SK-N-MC (cell line): ENCODE measurements around the gene KCTD17.

Experiments
- DNase-seq: peaks from one replicate; pipeline ENCODE4 v3.0.0-alpha.2; 2011; ENCODE audit warnings: low read depth, low spot score
- H3K27ac ChIP-seq: fragments of 200-600 bp; sonication (generic); 2 replicates; pipeline ENCODE4 v1.5.1; 2016; ENCODE audit warnings: mixed run types
- H3K36me3 ChIP-seq: fragments of 200-600 bp; sonication (generic); 2 replicates; pipeline ENCODE4 v1.6.1; 2017; ENCODE audit warnings: antibody characterized with exemption, low read length, mixed read lengths; ENCODE audit not compliant: insufficient read depth
- H3K4me3 ChIP-seq: fragments of 200-600 bp; sonication (generic); 2 replicates; pipeline ENCODE4 v1.5.1; 2016
- H3K9ac ChIP-seq: fragments of 200-600 bp; sonication (generic); 2 replicates; pipeline ENCODE4 v1.8.0; 2017; ENCODE audit warnings: mixed run types, mixed read lengths; ENCODE audit not compliant: insufficient read length
- H3K9me3 ChIP-seq: fragments of 200-600 bp; sonication (generic); 2 replicates; pipeline ENCODE4 v1.6.1; 2017; ENCODE audit warnings: low read depth, mild to moderate bottlenecking, antibody characterized with exemption, low read length, moderate library complexity, mixed read lengths
- EZH2 ChIP-seq: fragments of 200-600 bp; sonication (generic); IDR thresholded peaks from one replicate; pipeline ENCODE4 v1.6.1; 2017; ENCODE audit warnings: antibody characterized with exemption
- FOXP2 ChIP-seq: optimal IDR thresholded peaks from 2 replicates; pipeline ENCODE3; 2011; ENCODE audit warnings: mild to moderate bottlenecking, moderate library complexity; ENCODE audit not compliant: insufficient read depth; ENCODE audit errors: extremely low read length, control extremely low read depth
- POLR2AphosphoS5 ChIP-seq: IDR thresholded peaks from 2 replicates; pipeline ENCODE4 v1.6.1; 2012; ENCODE audit warnings: mild to moderate bottlenecking, low read depth, low read length, borderline replicate concordance

KCTD17 gene

DNA sequence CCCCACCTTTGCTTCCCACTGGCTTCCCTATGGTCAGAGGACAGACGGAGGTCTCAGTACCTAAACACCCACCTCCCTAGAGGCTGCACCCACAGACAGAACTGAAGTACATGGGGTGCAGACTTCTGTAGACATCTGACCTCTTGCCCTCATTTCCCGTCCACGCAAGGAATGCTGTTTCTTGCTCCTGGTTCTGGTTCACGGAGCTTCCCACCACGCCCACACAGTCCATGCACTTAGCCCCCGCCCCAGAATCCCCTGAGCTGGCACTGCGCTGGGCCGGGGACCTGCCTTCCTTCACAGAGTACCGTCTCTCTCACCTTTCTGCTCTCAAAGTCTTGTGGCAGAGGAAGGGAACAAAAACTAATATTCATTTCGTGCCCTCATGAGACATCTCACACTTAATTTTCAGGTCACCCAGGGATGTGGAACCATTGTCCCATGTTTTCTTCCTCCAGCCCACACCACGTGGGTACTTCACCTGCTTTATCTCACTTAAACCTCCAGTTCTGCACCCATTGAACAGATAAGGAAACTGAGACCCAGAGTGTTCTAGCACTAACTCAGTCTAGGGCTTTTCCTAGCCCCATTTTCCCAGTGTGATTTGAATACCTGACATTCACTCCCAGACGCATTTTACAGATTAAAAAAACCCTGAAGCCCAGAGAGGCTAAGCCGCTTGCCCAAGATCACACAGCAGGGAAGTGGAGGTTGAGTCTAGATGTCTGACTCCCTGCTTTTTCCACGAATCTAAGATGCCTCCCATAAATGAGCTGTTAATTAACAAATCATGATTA, 52.3 kb downstream of the KCTD17 start:
- no peak for DNase-seq
- TF ChIP-seq FOXP2 (no peak), POLR2AphosphoS5 (no peak), EZH2 (no peak)
- H3K9ac ChIP-seq: no peak overlapping the region
- no peaks in the 10 kb centered on the region for H3K9me3 ChIP-seq
- no peak overlapping the region for H3K27ac ChIP-seq
- no peak overlapping the region for H3K4me3 ChIP-seq
- H3K36me3 ChIP-seq: no peaks in the 10 kb centered on the region

- Histone ChIP-seq H3K4me3 (no peak overlapping the region), H3K36me3 (no peaks in the 10 kb centered on the region), H3K9ac (no peak overlapping the region), H3K27ac (no peak overlapping the region), H3K9me3 (no peaks in the 10 kb centered on the region)
- TF ChIP-seq FOXP2: no peak
- TF ChIP-seq POLR2AphosphoS5: no peak
- no peak for TF ChIP-seq EZH2
- DNase-seq: no peak
Observed at GRCh38 chr22:37105154-37105553, 53.6 kb downstream of the KCTD17 start.

GRCh38 chr22:37105990-37106389, 54.4 kb downstream of the KCTD17 start:
- no peak overlapping the region for H3K9ac ChIP-seq
- H3K27ac ChIP-seq: no peak overlapping the region
- TF ChIP-seq POLR2AphosphoS5 (no peak), EZH2 (no peak)
- no peak overlapping the region for H3K4me3 ChIP-seq
- no peak for DNase-seq
- no peaks in the 10 kb centered on the region for H3K9me3 ChIP-seq
- H3K36me3 ChIP-seq: no peaks in the 10 kb centered on the region

DNA sequence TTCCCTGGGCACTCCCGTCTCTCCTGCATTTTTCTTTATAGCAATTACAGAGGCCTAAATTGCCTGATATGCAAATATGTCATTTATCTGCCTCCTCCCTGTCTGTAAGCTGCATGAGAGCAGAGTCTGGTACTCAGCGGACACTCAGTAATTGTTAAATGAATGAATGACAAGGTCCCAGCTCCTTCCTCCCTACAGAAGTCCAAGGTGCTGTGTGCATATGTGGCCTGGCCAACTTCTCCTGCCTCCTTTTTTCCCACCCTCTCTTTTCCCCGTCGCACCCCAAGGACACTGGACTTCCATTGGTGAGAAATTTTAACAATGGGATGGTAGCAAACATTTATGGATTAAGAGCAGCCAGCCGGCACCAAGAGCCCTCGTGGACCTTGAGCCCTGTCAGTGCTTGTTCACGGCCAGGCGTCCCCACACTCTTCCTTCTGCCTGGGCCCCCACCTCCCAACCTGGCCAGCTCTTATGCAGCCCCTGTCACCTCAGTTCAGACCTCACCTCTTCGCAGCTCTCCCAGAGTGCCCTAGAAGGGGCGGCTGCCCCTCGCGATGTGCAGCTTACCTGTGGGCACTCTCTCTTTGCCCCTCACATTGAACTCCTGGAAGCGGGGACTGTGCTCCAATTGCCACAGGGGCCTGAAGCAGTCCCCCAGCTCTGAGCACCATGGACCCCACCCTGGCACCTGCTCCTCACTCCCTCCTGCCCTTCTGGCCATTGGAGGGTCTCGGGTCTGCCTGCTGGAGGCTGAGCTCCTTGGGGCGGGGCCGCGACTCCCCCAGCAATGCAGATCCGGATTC, 56.5 kb downstream of the KCTD17 start:
- H3K9ac ChIP-seq: no peak overlapping the region
- no peaks in the 10 kb centered on the region for H3K9me3 ChIP-seq
- no peak for TF ChIP-seq POLR2AphosphoS5
- DNase-seq: no peak
- H3K4me3 ChIP-seq: no peak overlapping the region
- H3K27ac ChIP-seq: no peak overlapping the region
- H3K36me3 ChIP-seq: no peaks in the 10 kb centered on the region

DNA sequence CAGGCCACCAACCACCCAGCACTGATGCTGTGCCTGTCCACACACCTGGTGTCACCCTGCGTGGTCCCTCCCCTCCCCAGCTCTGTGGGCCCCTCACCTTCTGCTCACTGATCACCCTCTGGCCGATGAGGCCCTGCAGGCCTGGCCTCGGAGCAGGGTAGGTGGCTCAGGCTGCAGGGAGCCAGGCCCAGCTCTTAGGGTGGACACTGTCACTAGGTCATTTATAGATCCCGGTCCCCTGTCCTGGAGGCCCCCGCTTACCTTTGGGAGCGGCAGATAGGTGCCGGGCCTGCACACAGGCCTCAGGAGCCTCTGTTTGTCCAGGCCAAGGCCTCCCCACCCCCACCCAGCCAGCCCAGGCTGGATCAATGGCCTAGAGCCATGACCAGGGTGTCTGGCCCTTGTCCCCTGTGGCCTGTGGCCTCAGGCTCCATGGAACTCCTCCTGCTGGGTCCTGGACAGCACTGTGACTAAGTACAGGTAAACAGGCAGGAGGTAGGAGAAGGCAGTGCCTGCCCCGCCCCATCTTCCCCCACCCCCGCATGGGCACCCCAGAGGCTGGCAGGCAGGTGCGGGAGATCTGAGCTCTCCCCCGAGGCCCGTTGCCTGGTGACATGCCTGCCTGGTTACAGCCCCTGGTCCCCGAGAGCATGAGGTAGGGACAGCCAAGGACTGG, 57.8 kb downstream of the KCTD17 start, which contains the start of gene TMPRSS6:
TMPRSS6 (minus strand) TSS at position 472 of the 676 bp plus-strand sequence. CDS start 6,296 bp downstream, outside the sequence.
- Histone ChIP-seq H3K36me3 (no peaks in the 10 kb centered on the region), H3K4me3 (no peak within 1 kb of the TSS), H3K9me3 (no peaks in the 10 kb centered on the region), H3K9ac (no peak within 1 kb of the TSS), H3K27ac (no peak within 1 kb of the TSS)
- no peak for DNase-seq
- no peak for TF ChIP-seq EZH2
- TF ChIP-seq FOXP2: no peak
- no peak for TF ChIP-seq POLR2AphosphoS5

DNA sequence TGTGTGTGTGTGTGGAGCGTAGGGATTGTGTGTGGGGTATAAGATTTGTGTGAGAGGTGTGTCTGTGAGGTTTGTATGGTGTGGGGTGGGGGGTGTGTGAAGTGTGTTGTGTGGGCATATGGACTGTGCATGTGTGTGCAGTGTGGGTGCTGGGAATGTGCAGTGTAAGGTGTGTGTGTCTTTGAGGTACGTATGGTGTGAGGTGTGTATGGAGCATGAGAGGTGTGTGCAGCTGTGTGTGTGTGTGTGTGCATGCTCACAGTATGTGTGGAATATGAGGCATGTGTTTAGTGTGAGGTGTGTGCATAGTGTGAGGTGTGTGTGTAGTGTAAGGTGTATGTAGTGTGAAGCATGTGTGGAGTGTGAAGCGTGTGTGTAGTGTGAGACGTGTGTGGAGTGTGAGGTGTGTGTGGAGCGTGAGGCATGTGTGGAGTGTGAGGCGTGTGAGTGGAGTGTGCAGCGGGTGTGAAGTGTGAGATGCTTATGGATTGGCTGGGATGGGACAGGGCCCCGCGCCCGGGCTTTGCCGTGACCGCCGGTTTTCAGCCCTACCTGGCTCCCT, 59.7 kb downstream of the KCTD17 start:
- TF ChIP-seq EZH2: no peak
- TF ChIP-seq FOXP2: no peak
- TF ChIP-seq POLR2AphosphoS5: no peak
- Histone ChIP-seq H3K36me3 (no peaks in the 10 kb centered on the region), H3K4me3 (no peak overlapping the region), H3K27ac (no peak overlapping the region), H3K9me3 (no peaks in the 10 kb centered on the region), H3K9ac (no peak overlapping the region)
- no peak for DNase-seq

- TF ChIP-seq POLR2AphosphoS5 (no peak), EZH2 (no peak), FOXP2 (no peak)
- DNase-seq: no peak
- Histone ChIP-seq H3K9me3 (no peaks in the 10 kb centered on the region), H3K4me3 (no peak overlapping the region), H3K27ac (no peak overlapping the region), H3K36me3 (no peaks in the 10 kb centered on the region), H3K9ac (no peak overlapping the region)
Observed at GRCh38 chr22:37112084-37112728, 60.7 kb downstream of the KCTD17 start.
